Ascending aorta (tissue), 2 donors: Measurements from ENCODE around the gene PRODH2. TPM values are rescaled to one million over a fixed set of nuclear protein-coding genes. Genes with fewer than 3 reads are reported as not detected.

Experiments used
- DNase-seq, 2 donors: peaks; one replicate each; pipeline ENCODE4 v3.0.0-alpha.2; 2019; ENCODE audit warnings: low spot score in 2 of 2
- H3K27ac ChIP-seq, 2 donors: fragments of 200-600 bp; sonication (generic); one replicate each; pipeline ENCODE4 v1.5.1; 2016 to 2017; ENCODE audit warnings: mild to moderate bottlenecking in 1 of 2
- H3K27me3 ChIP-seq: fragments of 200-600 bp; sonication (generic); one replicate; pipeline ENCODE4 v1.5.1; 2017
- H3K36me3 ChIP-seq, 2 donors: fragments of 200-600 bp; sonication (generic); one replicate each; pipeline ENCODE4 v1.5.1; 2016
- H3K4me1 ChIP-seq, 2 donors: fragments of 200-600 bp; sonication (generic); one replicate each; pipeline ENCODE4 v1.5.1; 2016 to 2017; ENCODE audit warnings: mild to moderate bottlenecking in 1 of 2
- H3K4me3 ChIP-seq, 2 donors: fragments of 200-600 bp; sonication (generic); one replicate each; pipeline ENCODE4 v1.5.1; 2016 to 2017; ENCODE audit warnings: mild to moderate bottlenecking in 1 of 2
- H3K9me3 ChIP-seq, 2 donors: fragments of 200-600 bp; sonication (generic); one replicate each; pipeline ENCODE4 v1.5.1; 2016
- CTCF ChIP-seq, 3 experiments: fragments of 200-600 bp in 2 of 3; fragments of 450-650 bp in 1 of 3; sonication (generic) in 2 of 3; IDR thresholded peaks; one replicate each; pipeline ENCODE4 v1.5.1; 2016 to 2019; ENCODE audit warnings: antibody characterized with exemption in 3 of 3, mild to moderate bottlenecking in 1 of 3, moderate library complexity in 1 of 3
- intact Hi-C: fragments of 100-400 bp; cut with DNase I; formaldehyde crosslinking; loops from one replicate; pipeline ENCODE4 v1.15.1; 2023
- total RNA-seq: library from RNA; depleted of rRNA; stranded (reverse); fragments of >200 nt; gene quantifications from one replicate; pipeline ENCODE4 v1.1.0, GENCODE V29; 2016

The PRODH2 gene
- total RNA-seq, 1 donor from 2014 or later, result not detected

GRCh38 chr19:35848919-35849505 is 36.4 kb upstream of the PRODH2 start:
- no peak overlapping the region for H3K27ac ChIP-seq
- no peaks in the 10 kb centered on the region for H3K36me3 ChIP-seq
- H3K4me1 ChIP-seq, result peaks cover 0 to 4% of the 10 kb centered on the region in 2 donors
- H3K9me3 ChIP-seq, result no peaks in the 10 kb centered on the region
- H3K27me3 ChIP-seq, result peaks cover 16% of the 10 kb centered on the region
- no peak overlapping the region for H3K4me3 ChIP-seq
- intact Hi-C loops, result no loop called here
- DNase-seq, result no peak
- no peak for TF ChIP-seq CTCF (IDR thresholded peaks at IDR 0.05)

DNA sequence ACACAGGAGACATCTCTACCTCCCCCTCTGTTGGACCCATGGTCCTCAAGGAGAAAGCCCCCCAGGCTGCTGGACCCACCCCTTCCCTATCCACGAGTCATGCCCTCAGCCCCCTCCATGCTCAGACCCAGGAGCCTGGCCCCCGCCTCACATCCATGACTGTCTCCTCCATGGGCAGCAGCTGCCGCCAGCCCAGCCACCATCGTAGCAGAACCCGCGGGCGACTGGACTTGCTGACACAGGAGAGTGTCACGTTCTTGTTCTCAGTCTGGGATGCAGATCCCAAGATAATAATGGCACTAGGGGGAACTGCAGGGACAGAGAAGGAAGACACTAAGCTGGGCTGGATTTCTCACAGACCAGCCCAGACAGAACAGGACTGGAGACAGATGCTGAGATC is 35.8 kb upstream of the PRODH2 start:
- Histone ChIP-seq H3K9me3 (no peaks in the 10 kb centered on the region), H3K4me1 (peaks cover 0 to 4% of the 10 kb centered on the region in 2 donors), H3K27ac (no peak overlapping the region), H3K36me3 (no peaks in the 10 kb centered on the region), H3K4me3 (no peak overlapping the region), H3K27me3 (peaks cover 22% of the 10 kb centered on the region)
- no peak for DNase-seq
- intact Hi-C loops, result no loop called here
- TF ChIP-seq CTCF (IDR thresholded peaks at IDR 0.05), result no peak

- Histone ChIP-seq H3K4me3 (no peak overlapping the region), H3K9me3 (no peaks in the 10 kb centered on the region), H3K27ac (no peak overlapping the region), H3K27me3 (peaks cover 23% of the 10 kb centered on the region), H3K36me3 (no peaks in the 10 kb centered on the region), H3K4me1 (peaks cover 0 to 4% of the 10 kb centered on the region in 2 donors)
- no peak for TF ChIP-seq CTCF (IDR thresholded peaks at IDR 0.05)
- intact Hi-C loops, result no loop called here
- no peak for DNase-seq
These were observed 35.3 kb upstream of the PRODH2 start for GRCh38 chr19:35847911-35848310.

DNA sequence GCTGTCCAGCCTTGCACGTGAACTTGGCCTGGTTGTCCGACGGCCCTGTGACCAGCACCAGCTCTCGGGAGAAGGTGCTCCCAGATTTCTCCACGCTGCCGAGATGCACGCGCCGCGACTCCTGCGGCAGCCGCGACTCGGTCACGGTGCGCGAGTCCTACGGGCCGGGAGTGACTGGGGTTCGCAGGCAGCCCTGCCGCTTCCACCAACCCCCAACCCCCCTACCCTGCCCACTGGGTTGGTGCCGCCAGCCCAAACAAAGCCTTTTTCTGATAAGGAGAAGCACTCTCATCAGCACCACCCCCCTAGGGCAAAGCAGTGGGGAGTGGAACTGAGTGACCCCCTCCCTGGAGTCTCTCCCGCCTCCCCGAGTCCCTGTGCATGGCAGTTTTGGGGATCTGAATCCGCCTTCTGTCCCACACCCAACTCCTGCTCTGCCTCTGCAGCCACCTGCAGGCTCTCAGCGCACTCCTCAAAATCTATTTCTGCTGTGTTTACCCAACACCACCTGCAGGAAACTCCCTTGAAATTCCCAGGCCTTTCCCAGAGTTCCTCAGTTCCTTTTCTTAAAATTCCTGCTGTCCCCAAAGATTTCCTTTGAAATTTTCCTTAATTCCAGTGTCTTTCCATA is 33.5 kb upstream of the PRODH2 start:
- DNase-seq, result no peak
- no peak for TF ChIP-seq CTCF (IDR thresholded peaks at IDR 0.05)
- intact Hi-C loops, result no loop called here
- Histone ChIP-seq H3K4me1 (peaks cover 0 to 4% of the 10 kb centered on the region in 2 donors), H3K27ac (no peak overlapping the region), H3K9me3 (no peaks in the 10 kb centered on the region), H3K36me3 (no peaks in the 10 kb centered on the region), H3K27me3 (peaks cover 23% of the 10 kb centered on the region), H3K4me3 (peak overlapping the region; percentile 12 to 29)

- TF ChIP-seq CTCF (IDR thresholded peaks at IDR 0.05), result no peak
- Histone ChIP-seq H3K4me3 (peak overlapping the region; percentile 12 to 29), H3K27me3 (peaks cover 23% of the 10 kb centered on the region), H3K9me3 (no peaks in the 10 kb centered on the region), H3K4me1 (peaks cover 0 to 4% of the 10 kb centered on the region in 2 donors), H3K36me3 (no peaks in the 10 kb centered on the region), H3K27ac (no peak overlapping the region)
- intact Hi-C loops, result no loop called here
- DNase-seq, result no peak
These were observed 32.8 kb upstream of the PRODH2 start for GRCh38 chr19:35845215-35846037.
